Spleen (tissue), 7 donors: Measurements from ENCODE around the gene YWHAH.

Experiments used
- POLR2AphosphoS5 ChIP-seq, 3 donors: sonication (generic); formaldehyde crosslinking; IDR thresholded peaks; one replicate each; pipeline ENCODE4 v1.5.1; 2017; ENCODE audit warnings: antibody characterized with exemption in 3 of 3
- TF ChIP-seq, protein P1 (sequence below), 11 experiments: fragments of 200-600 bp in 7 of 11; fragments of 450-650 bp in 4 of 11; sonication (generic) in 4 of 11; IDR thresholded peaks in 8 of 11; conservative IDR thresholded peaks in 3 of 11; 1 replicate in 7 of 11; 2 replicates in 4 of 11; pipeline versions ENCODE4 v1.4.0 to v1.8.0; 2016 to 2021; ENCODE audit warnings: antibody characterized with exemption in 11 of 11, inconsistent platforms in 4 of 11, mild to moderate bottlenecking in 1 of 11
- donor health status: DM: no; HTN: no; CAD: no; lungs with moderate emphysema.
- donor health status: DM: no; HTN: no; CAD: no.
- donor health status: DM: no; HTN: no; CAD: no.

DNA sequence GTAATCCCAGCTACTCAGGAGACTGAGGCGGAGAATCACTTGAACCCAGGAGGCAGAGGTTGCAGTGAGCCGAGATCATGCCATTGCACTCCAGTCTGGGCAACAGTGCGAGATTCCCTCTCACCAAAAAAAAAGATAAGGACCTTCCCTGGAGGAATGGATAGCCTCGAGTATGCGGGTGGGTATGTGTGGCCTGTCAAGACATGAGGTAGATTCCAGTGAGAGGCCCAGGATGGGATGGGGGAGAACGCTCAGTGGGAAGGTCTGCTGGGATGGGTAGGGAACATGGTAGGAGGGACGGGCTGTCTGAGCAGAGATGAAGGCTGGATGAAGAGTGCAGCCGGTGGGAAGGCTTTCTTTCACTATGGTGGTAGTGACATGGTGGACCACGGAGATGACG lies 39.0 kb upstream of the YWHAH start:
- TF ChIP-seq, protein P1, sequence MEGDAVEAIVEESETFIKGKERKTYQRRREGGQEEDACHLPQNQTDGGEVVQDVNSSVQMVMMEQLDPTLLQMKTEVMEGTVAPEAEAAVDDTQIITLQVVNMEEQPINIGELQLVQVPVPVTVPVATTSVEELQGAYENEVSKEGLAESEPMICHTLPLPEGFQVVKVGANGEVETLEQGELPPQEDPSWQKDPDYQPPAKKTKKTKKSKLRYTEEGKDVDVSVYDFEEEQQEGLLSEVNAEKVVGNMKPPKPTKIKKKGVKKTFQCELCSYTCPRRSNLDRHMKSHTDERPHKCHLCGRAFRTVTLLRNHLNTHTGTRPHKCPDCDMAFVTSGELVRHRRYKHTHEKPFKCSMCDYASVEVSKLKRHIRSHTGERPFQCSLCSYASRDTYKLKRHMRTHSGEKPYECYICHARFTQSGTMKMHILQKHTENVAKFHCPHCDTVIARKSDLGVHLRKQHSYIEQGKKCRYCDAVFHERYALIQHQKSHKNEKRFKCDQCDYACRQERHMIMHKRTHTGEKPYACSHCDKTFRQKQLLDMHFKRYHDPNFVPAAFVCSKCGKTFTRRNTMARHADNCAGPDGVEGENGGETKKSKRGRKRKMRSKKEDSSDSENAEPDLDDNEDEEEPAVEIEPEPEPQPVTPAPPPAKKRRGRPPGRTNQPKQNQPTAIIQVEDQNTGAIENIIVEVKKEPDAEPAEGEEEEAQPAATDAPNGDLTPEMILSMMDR (IDR thresholded peaks at IDR 0.05 in 8 of 11, conservative IDR thresholded peaks at IDR 0.05 in 3 of 11) = no peak
- no peak for TF ChIP-seq POLR2AphosphoS5 (IDR thresholded peaks at IDR 0.05)
